Common myeloid progenitor, CD34-positive (primary cell): ENCODE data around the gene RTP3.

Experiments used
- CTCF ChIA-PET: fragments of 350-600 bp; sonication (Branson Sonifier 250); formaldehyde crosslinking; loops from one replicate; lab custom pipeline; 2021; ENCODE audit warnings: antibody characterized with exemption; lab: Charles Lee
- POLR2A ChIA-PET: fragments of 350-600 bp; sonication (Branson Sonifier 250); formaldehyde crosslinking; loops from one replicate; lab custom pipeline; 2021; ENCODE audit warnings: antibody characterized with exemption; lab: Charles Lee
- DNase-seq, 3 donors: peaks; one replicate each; pipeline versions ENCODE4 v3.0.0 to v3.0.0-alpha.2; 2013
- H3K27ac ChIP-seq, 2 experiments: 1 replicate in 1 of 2; 2 replicates in 1 of 2; pipeline ENCODE4 v1.7.0; 2013; ENCODE audit warnings: inconsistent platforms in 2 of 2, low read length in 2 of 2, mild to moderate bottlenecking in 2 of 2, low read depth in 1 of 2, moderate library complexity in 1 of 2; ENCODE audit not compliant: severe bottlenecking in 2 of 2, insufficient read depth in 1 of 2, poor library complexity in 1 of 2
- H3K27me3 ChIP-seq, 5 experiments: replicated peaks in 2 of 5; 1 replicate in 3 of 5; 2 replicates in 2 of 5; pipeline versions ENCODE4 v1.6.1 to v1.7.0; 2013; ENCODE audit warnings: low read length in 4 of 5, mild to moderate bottlenecking in 2 of 5, moderate library complexity in 2 of 5, inconsistent platforms in 1 of 5; ENCODE audit not compliant: insufficient read depth in 5 of 5, control insufficient read depth in 4 of 5
- H3K36me3 ChIP-seq, 4 experiments: 1 replicate in 2 of 4; 2 replicates in 2 of 4; pipeline versions ENCODE4 v1.6.1 to v1.7.0; 2013; ENCODE audit warnings: low read length in 3 of 4, control low read depth in 1 of 4, mild to moderate bottlenecking in 1 of 4; ENCODE audit not compliant: control insufficient read depth in 4 of 4, insufficient read depth in 4 of 4
- H3K4me1 ChIP-seq, 4 experiments: 1 replicate in 3 of 4; 2 replicates in 1 of 4; pipeline versions ENCODE4 v1.6.1 to v1.7.1; 2013; ENCODE audit warnings: low read length in 3 of 4, mild to moderate bottlenecking in 3 of 4, control low read depth in 1 of 4, inconsistent platforms in 1 of 4, moderate library complexity in 1 of 4; ENCODE audit not compliant: control insufficient read depth in 4 of 4, insufficient read depth in 4 of 4; ENCODE audit errors: control extremely low read depth in 1 of 4
- H3K4me3 ChIP-seq, 7 experiments: 1 replicate in 4 of 7; 2 replicates in 3 of 7; pipeline versions ENCODE4 v1.5.1 to v1.7.0; 2013; ENCODE audit warnings: mild to moderate bottlenecking in 7 of 7, low read length in 6 of 7, moderate library complexity in 6 of 7, inconsistent platforms in 2 of 7, low read depth in 2 of 7, control low read depth in 1 of 7; ENCODE audit not compliant: insufficient read depth in 4 of 7, control insufficient read depth in 1 of 7; ENCODE audit errors: extremely low read depth in 1 of 7
- H3K9me3 ChIP-seq, 5 experiments: 1 replicate in 4 of 5; 2 replicates in 1 of 5; pipeline versions ENCODE4 v1.6.1 to v1.7.1; 2013; ENCODE audit warnings: low read length in 4 of 5, mild to moderate bottlenecking in 2 of 5, inconsistent platforms in 1 of 5, low read depth in 1 of 5, moderate library complexity in 1 of 5; ENCODE audit not compliant: control insufficient read depth in 4 of 5, insufficient read depth in 2 of 5; ENCODE audit errors: control extremely low read depth in 1 of 5
- WGBS: methylation state at CpG from one replicate; pipeline ENCODE4 v1.1.5; 2013; ENCODE audit not compliant: insufficient coverage; 5-methylcytosine and 5-hydroxymethylcytosine counted together

Gene RTP3

DNA sequence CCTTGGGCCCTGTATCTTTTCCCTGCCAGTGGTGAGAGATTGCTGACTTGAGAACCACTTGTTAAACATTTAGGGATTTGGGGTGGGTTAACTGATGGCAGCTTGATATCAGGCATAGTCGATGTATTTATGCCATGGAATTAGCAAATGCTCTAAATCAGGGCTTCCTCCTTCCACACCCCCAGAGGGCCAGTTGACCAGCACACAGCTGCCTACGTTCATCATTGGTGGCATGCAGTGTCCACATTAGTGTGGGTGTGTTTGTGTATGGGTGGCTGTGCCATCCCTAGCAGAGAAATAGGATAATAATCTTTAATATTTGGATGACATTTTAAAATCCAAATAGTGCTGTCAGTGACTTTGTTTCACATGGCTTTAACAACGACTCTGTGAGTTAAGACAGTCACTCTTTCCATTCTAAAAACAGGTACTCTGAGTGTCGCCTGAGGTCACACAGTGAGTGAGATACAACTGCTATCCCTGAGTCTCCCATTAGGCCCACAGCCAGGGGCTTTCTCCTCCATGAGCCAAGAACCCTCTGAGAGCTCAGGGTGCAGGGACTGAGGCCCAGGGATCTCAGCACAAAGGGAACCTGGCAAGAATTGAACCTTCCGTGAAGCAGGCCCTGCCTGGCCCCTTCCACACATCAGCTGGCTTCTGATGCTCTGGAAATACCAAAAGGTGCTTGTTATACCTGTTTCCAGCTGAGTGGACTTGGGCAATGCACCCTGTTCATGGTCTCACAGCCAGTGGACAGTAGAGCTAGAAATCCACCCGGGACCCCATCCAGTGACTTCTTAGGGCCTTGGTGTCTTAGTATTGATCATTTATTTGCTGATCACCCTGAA, 28.8 kb upstream of the RTP3 start:
- ChIA-PET CTCF (interaction anchor here (1.2 to 1.9 kb wide), 2 partner anchors 11 to 19 kb away, joined by 4 to 6 read pairs; no protein-coding TSS in a partner anchor), POLR2A (no interaction called here)
- H3K27ac ChIP-seq = no peak overlapping the region
- H3K9me3 ChIP-seq = no peaks in the 10 kb centered on the region
- DNase-seq = no peak
- peaks cover 4 to 27% (median 16%) of the 10 kb centered on the region in 5 experiments for H3K27me3 ChIP-seq
- no peak overlapping the region for H3K4me3 ChIP-seq
- H3K4me1 ChIP-seq = peaks cover 0 to 8% (median 7%) of the 10 kb centered on the region in 4 experiments
- WGBS = 94% methylated on average over 5 of the region's 6 CpGs
- no peaks in the 10 kb centered on the region for H3K36me3 ChIP-seq

DNA sequence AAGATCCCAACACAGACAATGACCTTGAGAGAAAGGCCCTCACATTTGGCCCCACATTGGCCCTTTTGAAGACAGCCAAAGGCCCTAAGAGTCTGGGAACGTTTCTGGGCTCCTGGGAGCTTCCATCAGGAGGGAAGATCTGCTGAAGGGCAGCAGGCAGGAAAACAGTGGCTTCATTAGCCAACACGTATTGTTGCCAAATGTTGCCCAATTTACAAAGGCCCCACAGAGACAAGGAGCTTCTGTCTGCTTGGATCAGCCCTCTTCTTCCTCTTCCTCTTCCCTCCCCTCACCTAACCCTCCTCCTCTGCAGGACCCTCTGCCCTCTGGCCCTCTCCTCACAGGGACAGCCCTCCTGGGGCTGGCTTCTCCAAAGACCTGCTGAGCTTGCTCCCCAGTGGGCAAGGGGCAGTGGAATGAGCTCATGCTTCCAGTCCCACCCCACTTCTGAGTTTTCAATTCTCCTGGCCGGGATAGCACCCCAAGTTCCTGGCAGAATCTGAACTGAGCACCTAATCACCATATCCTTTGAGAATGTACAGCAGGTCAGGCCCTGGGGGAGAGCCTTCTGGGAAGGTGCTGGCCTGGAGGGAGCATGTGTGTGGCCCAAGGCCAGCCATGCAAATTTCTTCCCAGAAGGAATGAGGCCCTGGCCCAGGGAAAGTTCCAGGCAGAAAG, 28.0 kb upstream of the RTP3 start:
- Histone ChIP-seq H3K27ac (no peak overlapping the region), H3K9me3 (peaks cover 0 to 5% (median under 1%) of the 10 kb centered on the region in 5 experiments), H3K4me1 (peaks cover 0 to 3% (median 2%) of the 10 kb centered on the region in 4 experiments), H3K27me3 (peaks cover 4 to 19% (median 8%) of the 10 kb centered on the region in 5 experiments), H3K4me3 (no peak overlapping the region), H3K36me3 (no peaks in the 10 kb centered on the region)
- ChIA-PET CTCF (interaction anchor here (0.7 to 1.9 kb wide), 3 partner anchors 8 to 19 kb away, joined by 4 to 6 read pairs (median 4); no protein-coding TSS in a partner anchor), POLR2A (no interaction called here)
- 85% methylated on average over 3 of the region's 3 CpGs for WGBS
- no peak for DNase-seq

DNA sequence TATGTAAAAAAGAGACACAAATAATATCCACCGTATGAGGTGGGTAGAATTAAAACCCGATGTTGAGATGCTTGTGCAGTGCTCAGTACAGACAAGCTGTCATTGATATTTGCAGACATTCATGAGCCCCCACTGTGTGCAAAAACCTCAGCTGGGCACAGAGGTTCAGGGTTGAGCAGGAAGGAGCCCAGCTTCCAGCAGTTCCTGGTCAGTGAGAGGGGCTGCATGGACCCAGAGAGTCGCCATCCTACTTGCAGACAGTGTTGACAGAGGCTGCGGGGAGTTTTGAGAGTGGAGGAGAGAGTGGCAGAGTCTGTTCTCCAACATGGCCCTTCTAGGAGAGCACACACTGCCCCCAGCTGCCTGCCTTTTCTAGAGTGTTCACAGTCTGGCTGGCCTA, 26.9 kb upstream of the RTP3 start:
- DNase-seq = no peak
- Histone ChIP-seq H3K9me3 (peaks cover 0 to 8% (median 2%) of the 10 kb centered on the region in 5 experiments), H3K36me3 (no peaks in the 10 kb centered on the region), H3K4me1 (no peaks in the 10 kb centered on the region), H3K27ac (no peak overlapping the region), H3K27me3 (peaks cover 0 to 9% (median 5%) of the 10 kb centered on the region in 5 experiments), H3K4me3 (no peak overlapping the region)
- ChIA-PET CTCF (interaction anchor here (0.7 to 1.9 kb wide), 2 partner anchors 9 to 18 kb away, joined by 4 to 6 read pairs; no protein-coding TSS in a partner anchor), POLR2A (no interaction called here)
- 100% methylated on average over 3 of the region's 4 CpGs for WGBS

DNA sequence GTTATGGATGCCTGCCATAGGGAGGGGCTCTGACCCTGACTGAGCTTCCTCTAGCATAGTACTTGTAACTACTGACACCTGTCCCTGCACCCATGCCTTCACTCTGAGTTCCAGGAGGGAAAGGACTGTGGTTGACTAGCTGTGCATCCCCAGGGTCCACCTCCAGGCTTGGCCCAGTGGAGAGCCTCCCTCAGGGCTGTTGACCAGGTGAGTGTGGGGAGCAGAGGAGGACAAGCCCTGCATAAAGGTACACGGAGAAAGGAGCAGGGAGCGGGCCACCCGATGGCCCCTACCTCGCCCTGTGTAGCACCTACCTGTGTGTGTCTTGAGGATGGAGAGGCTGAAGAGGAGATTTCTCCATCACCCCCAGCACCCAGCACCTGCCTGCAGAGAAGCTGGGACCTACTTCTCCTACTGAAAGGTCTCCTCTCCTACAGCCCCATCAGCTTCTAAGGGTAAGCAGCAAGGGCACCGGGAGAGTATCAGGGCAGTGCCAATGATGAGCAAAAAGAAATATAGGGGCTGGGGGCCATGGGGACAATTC, 26.3 kb upstream of the RTP3 start:
- POLR2A ChIA-PET = no interaction called here
- CTCF ChIA-PET = interaction anchor here (0.6 to 1.9 kb wide), 2 partner anchors 9 to 87 kb away, joined by 3 to 6 read pairs; no protein-coding TSS in a partner anchor
- DNase-seq = no peak
- Histone ChIP-seq H3K9me3 (peaks cover 0 to 8% (median 2%) of the 10 kb centered on the region in 5 experiments), H3K36me3 (no peaks in the 10 kb centered on the region), H3K27ac (no peak overlapping the region), H3K4me3 (no peak overlapping the region), H3K27me3 (peaks cover 0 to 6% (median under 1%) of the 10 kb centered on the region in 5 experiments), H3K4me1 (no peaks in the 10 kb centered on the region)
- 92% methylated on average over 2 of the region's 5 CpGs for WGBS

DNA sequence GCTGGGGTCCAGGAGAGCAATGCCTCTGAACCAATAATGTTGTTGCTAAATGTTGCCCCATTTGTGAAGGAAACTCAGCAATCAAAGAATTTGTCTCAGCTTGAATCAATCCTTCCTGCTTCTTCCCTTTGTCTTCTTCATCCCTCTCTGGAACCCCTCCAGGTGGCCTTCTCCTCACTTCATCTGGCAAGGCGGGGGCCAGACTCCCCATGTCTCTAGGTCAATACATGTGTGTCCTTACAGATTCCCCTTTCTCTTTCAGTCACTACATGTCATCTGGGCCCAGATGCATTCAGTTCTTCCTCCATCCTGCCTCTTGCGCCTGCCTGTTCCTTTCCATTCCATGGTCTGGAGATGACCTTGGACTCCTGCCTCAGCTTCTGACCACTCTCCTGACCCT, 25.0 kb upstream of the RTP3 start:
- Histone ChIP-seq H3K4me1 (no peaks in the 10 kb centered on the region), H3K36me3 (no peaks in the 10 kb centered on the region), H3K27me3 (peaks cover 0 to 2% (median 0%) of the 10 kb centered on the region in 5 experiments), H3K27ac (no peak overlapping the region), H3K4me3 (no peak overlapping the region), H3K9me3 (peaks cover 0 to 8% (median 2%) of the 10 kb centered on the region in 5 experiments)
- CTCF ChIA-PET = interaction anchor here (1.2 to 1.9 kb wide), 2 partner anchors 10 to 16 kb away, joined by 3 to 6 read pairs; no protein-coding TSS in a partner anchor
- POLR2A ChIA-PET = interaction anchor here (0.8 kb wide), 1 partner anchor 81 kb away, joined by 5 read pairs; no protein-coding TSS in a partner anchor
- DNase-seq = no peak
- 100% methylated on average over 2 of the region's 2 CpGs for WGBS

DNA sequence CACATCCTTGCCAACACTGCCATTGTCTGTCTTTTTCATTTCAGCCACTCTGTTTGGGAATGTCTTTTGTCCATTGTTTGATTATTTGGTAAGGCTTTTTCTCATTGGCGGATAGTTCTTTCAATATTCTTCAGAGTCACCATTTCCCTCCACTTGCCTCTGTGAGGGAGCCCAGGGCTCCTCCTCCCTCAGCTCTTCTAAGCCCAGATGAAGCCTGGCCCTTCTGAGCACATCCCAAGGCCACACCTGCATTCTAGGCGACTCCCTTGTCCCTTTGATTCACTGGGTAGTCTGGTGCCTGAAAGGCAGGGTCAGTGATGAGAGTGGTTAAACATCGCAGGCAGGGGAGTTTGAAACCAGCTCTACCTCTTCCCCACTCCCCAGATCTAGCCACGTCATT, 20.6 kb upstream of the RTP3 start:
- H3K27ac ChIP-seq = no peak overlapping the region
- H3K4me3 ChIP-seq = no peak overlapping the region
- POLR2A ChIA-PET = no interaction called here
- DNase-seq = no peak
- 100% methylated on average over 1 of the region's 4 CpGs for WGBS
- peaks cover 0 to 8% (median 2%) of the 10 kb centered on the region in 5 experiments for H3K9me3 ChIP-seq
- peaks cover 0 to under 1% (median 0%) of the 10 kb centered on the region in 5 experiments for H3K27me3 ChIP-seq
- no peaks in the 10 kb centered on the region for H3K36me3 ChIP-seq
- H3K4me1 ChIP-seq = no peaks in the 10 kb centered on the region
- CTCF ChIA-PET = interaction anchor here (1.4 to 1.5 kb wide), 3 partner anchors 11 to 81 kb away, joined by 3 to 6 read pairs (median 6); no protein-coding TSS in a partner anchor
